GM21515 (cell line): Measurements from ENCODE around the gene ACAD9.
"Not testable (repeated sequence)": the region's sequence is repeated elsewhere in the genome, so short reads cannot be mapped to it uniquely, and the experiment has no call there.

Experiments used
- ATAC-seq: cut with Tn5 transposase; IDR thresholded peaks from one replicate; pipeline ENCODE4 v1.9.1; 2021; ENCODE audit not compliant: unreplicated experiment

Gene ACAD9

DNA sequence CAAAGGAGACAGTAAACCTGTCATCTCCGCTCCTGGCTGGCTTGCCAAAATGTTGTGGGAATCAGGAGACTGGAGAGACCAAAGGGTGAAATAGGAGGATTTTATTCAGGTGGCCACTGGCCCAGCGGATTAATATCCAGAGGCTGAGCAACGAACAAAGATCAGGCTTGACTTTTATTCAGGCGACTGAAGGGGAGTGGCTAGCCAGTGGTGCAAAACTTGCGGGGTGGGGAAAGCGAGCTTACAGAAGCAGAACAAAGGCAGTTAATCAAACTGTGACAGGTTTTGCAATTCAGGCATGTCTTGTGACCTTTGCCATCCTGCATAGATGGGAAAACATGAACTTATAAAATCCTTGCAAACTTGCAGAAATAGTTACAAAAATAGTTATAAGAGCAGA is 19.8 kb upstream of the ACAD9 start:
- no peak for ATAC-seq

- no peak for ATAC-seq
Observed at GRCh38 chr3:128861491-128861890, 17.9 kb upstream of the ACAD9 start.

- ATAC-seq: no peak
Observed at GRCh38 chr3:128863560-128863959, 15.9 kb upstream of the ACAD9 start.

DNA sequence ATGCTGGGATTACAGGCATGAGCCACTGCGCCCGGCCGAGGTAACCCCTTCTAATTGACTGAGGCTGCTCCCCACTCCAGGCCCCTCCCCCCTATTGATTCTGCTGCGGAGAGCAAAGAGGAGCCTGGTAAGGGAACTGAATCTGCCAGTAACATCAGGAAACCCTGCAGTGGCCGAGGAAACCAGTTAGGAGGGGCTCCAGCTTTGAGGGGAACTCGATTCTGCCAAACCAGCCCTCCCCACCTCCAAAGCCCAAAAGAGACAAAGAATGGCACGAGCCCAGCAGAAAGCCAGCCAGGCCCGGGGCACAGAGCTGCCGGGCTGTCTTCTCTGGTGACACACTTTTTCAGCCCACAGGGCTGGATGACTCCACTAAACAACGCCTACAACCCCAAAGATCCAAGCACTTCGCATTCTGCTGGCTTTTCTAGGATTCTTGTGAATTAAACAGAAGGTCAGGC is 15.0 kb upstream of the ACAD9 start:
- no peak for ATAC-seq

- not testable (repeated sequence) for ATAC-seq
Observed at GRCh38 chr3:128864849-128865804, 14.3 kb upstream of the ACAD9 start.

- ATAC-seq: no peak
Observed at GRCh38 chr3:128867200-128868125, 12.0 kb upstream of the ACAD9 start.

DNA sequence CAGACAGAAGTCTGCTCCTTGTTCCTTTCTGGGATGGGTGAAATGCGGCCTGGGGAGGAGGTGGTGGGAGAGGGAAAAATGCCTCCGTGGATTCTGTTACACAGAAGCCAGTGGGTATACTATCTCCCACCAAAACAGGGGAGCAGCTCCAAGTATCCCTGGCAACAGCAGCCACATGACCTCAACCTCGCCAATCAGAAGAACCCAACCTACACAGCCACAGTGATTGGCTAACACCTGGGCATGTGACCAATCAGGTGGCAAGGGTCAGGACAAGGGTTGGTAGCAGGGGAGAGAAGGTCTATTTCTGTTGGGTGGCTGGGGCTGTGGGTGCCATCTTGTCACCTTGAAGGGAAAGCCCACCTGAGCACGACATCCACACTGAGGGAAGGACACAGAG is 9.1 kb upstream of the ACAD9 start:
- no peak for ATAC-seq

DNA sequence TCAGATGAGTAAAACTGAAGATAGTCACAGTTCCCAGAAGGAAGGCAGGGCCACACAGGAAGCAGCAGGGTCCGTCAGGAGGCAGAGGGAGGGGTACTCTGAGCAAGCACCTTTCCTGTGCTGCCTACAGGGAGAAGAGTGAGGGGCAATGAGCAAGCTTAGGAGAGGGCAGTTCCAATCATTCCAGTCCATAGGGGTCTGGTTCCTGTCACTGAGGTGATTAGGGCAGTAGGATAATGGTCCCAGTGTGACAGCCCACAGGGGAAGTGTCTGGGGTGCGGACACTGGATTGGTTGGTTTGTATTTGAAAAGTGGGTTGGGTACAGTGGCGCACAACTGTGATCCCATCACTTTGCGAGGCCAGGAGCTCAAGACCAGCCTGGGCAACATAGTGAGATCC is 7.1 kb upstream of the ACAD9 start:
- no peak for ATAC-seq

- no peak for ATAC-seq
Observed at GRCh38 chr3:128872744-128873143, 6.7 kb upstream of the ACAD9 start.

- no peak for ATAC-seq
Observed at GRCh38 chr3:128873244-128874022, 6.0 kb upstream of the ACAD9 start.

GRCh38 chr3:128874481-128875180 is 4.8 kb upstream of the ACAD9 start:
- ATAC-seq: no peak

DNA sequence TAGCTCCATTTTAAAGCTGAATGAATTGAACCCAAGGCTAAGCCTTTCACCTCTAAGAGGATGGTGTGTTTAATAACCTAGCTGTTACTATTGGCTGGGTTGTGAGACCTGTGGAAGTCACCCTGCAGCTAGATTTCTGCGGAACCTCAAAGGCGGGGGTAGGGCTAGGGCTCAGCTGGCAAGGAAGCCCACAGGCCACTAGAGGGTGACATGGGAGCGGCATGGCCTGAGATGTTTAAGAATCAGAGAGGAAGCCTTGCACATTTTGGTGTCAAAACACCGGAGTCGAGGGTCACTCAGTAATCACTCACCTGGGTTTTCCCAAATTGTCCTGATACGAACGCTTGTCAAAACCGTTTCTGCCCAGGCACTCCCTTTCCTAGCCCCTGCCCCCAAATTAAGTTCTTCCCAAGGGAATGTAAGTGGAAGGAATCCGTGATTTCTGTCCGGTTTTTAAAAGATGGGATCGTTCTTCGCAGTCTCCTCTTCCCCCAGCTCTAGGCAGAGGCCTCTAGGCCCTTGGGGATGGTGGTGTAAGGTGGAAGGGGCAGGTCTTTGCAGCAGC is 3.8 kb upstream of the ACAD9 start:
- ATAC-seq: no peak

DNA sequence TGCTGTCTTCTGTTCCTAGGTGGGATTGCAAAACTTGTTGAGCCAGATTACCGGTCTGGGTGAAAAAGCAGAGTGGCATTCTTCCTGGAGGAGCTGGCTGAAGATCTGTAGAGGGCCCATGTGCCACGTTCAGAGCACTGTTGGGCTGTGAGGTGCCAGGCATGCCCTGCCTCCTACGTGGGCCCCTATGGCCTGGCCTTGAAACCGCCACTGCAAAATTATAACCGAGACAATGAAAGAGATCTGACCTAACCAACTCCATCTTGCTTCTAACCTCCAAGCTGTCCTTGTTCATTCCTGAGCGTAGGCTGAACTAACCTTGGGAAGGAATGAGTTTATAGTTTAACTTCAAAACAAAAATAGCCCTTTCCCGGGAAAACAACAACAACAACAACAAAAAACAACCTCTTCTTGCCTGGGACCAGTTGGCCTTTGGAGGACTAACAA is 1.4 kb upstream of the ACAD9 start:
- ATAC-seq: no peak

GRCh38 chr3:128878556-128879124 is 780 bp upstream of the ACAD9 start:
- ATAC-seq: peak; percentile 18

GRCh38 chr3:128879991-128880390 is 571 bp downstream of the ACAD9 start:
- ATAC-seq: no peak

GRCh38 chr3:128880455-128880854 is 1.0 kb downstream of the ACAD9 start:
- not testable (repeated sequence) for ATAC-seq

DNA sequence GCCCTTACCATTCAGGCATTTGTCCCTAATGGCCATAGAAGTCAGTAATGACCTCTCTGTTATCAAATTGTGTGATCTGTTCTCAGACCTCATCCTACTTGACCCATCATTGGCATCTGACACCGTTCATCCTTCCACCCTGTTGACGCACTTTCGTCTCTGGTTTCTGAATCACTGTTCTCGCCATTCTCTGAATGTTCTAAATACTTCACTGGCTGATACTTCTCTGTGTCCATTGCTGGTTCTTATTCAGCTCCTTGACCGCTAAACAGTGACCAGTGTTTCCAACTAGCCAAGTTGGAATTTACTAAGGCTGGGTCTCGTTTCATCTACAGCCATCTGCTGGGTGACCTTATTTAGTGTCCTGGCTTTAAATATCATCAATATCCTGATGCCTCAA is 2.2 kb downstream of the ACAD9 start:
- ATAC-seq: no peak

DNA sequence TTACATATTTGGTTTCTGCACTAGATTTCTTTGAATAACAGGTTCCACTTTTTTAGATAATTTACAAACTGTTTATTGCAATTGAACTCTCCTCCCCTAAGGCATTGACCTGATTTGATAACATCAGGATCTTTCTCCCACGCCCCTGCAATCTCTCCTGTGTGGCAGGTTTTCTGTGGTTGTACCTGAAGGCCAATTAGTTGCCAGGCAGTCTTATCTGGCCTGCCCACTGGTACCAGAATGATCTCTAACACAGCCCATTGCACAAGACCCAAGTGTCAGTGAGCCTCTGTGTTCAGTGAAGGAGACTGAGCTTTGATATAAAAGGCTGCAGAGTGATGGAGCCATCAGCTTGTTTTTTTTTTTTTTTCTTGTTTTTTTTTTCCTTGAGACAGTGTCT is 3.3 kb downstream of the ACAD9 start:
- ATAC-seq: no peak

GRCh38 chr3:128884992-128885391 is 5.6 kb downstream of the ACAD9 start:
- ATAC-seq: no peak
